Activated T-cell treated with anti-CD3 and anti-CD28 coated beads, Interleukin-2, amount 50 U/mL, for 4 hours (primary cell): Measurements from ENCODE around the gene SNRPD3. TPM values are rescaled to one million over a fixed set of nuclear protein-coding genes. Genes with fewer than 3 reads are reported as not detected.
"Not testable (repeated sequence)": the region's sequence is repeated elsewhere in the genome, so short reads cannot be mapped to it uniquely, and the experiment has no call there.

ENCODE experiments used
- ATAC-seq, 2 donors: fragments of 200-7000 bp; cut with Tn5 transposase; one replicate each; pipeline ENCODE4 v1.10.0; 2021
- DNase-seq: peaks from one replicate; pipeline ENCODE4 v3.0.0-alpha.2; 2020
- H3K27me3 Mint-ChIP-seq: one replicate; pipeline ENCODE4 v1.8.0; 2021; ENCODE audit warnings: low read depth, mixed read lengths
- H3K36me3 Mint-ChIP-seq: one replicate; pipeline ENCODE4 v1.8.0; 2022; ENCODE audit warnings: mixed read lengths; ENCODE audit not compliant: insufficient read depth
- H3K4me1 Mint-ChIP-seq: one replicate; pipeline ENCODE4 v1.8.0; 2021; ENCODE audit warnings: low read depth, mixed read lengths
- H3K4me3 Mint-ChIP-seq: one replicate; pipeline ENCODE4 v1.8.0; 2021; ENCODE audit warnings: mild to moderate bottlenecking, moderate library complexity, mixed read lengths
- H3K9me3 Mint-ChIP-seq: one replicate; pipeline ENCODE4 v1.8.0; 2021; ENCODE audit warnings: mixed read lengths
- total RNA-seq, 3 donors: library from RNA; stranded (reverse); gene quantifications; one replicate each; pipeline ENCODE4 v1.2.1, GENCODE V29; 2021

Gene SNRPD3
- total RNA-seq, 3 donors from 2014 or later, result 182 to 212 (median 210) TPM

GRCh38 chr22:24548812-24549211 lies 7.0 kb upstream of the SNRPD3 start:
- Mint-ChIP-seq H3K36me3 (peaks cover 25% of the 10 kb centered on the region), H3K4me3 (no peak overlapping the region), H3K9me3 (no peaks in the 10 kb centered on the region), H3K27me3 (no peaks in the 10 kb centered on the region), H3K4me1 (peaks cover 20% of the 10 kb centered on the region)
- ATAC-seq, result no peak
- DNase-seq, result no peak

DNA sequence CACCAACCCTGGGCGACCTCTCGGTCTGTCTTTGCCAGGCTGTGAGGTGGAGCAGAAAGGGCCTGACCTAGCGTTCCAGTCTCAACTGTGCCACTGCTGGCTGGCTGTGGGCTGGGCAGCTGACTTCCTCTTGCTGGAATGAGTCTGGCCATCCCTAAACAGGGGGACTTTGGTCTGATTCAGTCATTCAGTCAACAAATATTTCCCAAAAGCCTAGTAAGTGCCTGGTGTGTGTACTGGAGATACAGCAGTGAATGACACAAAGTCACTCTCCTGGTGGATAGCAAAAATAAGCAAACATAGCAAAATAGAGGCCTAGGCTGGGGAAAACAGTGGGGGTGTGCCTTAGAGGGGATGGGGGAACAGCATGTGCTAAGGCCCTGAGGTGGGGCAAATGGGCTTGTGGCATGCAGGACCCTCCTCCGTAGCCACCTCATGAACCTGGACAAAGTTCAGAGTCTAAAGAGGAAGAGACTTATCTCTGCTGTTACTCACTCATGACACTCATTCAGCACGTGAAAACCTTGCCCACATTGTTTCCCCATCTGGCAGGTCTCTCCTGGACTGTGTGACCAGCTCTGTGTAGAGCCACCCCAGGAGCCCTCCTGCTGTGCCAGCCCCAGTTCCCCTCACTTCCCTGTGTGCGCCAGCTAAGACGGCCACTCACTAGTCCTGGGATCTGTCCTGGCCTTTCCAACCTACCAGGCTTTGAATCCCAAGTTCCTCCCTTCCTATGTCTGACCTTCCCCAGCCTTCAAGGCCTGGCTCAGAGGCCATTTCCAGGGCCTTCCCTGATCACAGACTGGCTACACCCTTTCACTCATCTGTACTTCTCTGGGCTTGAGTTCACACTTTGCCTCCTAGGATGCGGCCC lies 5.5 kb upstream of the SNRPD3 start:
- no peaks in the 10 kb centered on the region for H3K27me3 Mint-ChIP-seq
- no peaks in the 10 kb centered on the region for H3K9me3 Mint-ChIP-seq
- peaks cover 21% of the 10 kb centered on the region for H3K36me3 Mint-ChIP-seq
- H3K4me3 Mint-ChIP-seq, result no peak overlapping the region
- ATAC-seq (no peak), DNase-seq (no peak)
- H3K4me1 Mint-ChIP-seq, result peaks cover 26% of the 10 kb centered on the region

- DNase-seq, result no peak
- Mint-ChIP-seq H3K4me1 (peaks cover 28% of the 10 kb centered on the region), H3K36me3 (peaks cover 21% of the 10 kb centered on the region), H3K4me3 (no peak overlapping the region), H3K9me3 (no peaks in the 10 kb centered on the region), H3K27me3 (no peaks in the 10 kb centered on the region)
- ATAC-seq, result no peak
These were observed 4.8 kb upstream of the SNRPD3 start for GRCh38 chr22:24550902-24551435.

GRCh38 chr22:24552503-24553286 lies 3.1 kb upstream of the SNRPD3 start:
- H3K36me3 Mint-ChIP-seq, result peaks cover 19% of the 10 kb centered on the region
- H3K4me3 Mint-ChIP-seq, result peak overlapping the region; percentile 97
- not testable (repeated sequence) for H3K27me3 Mint-ChIP-seq, H3K9me3 Mint-ChIP-seq, ATAC-seq, DNase-seq
- peaks cover 41% of the 10 kb centered on the region for H3K4me1 Mint-ChIP-seq

GRCh38 chr22:24553597-24554312 lies 2.0 kb upstream of the SNRPD3 start:
- Mint-ChIP-seq H3K36me3 (peaks cover 21% of the 10 kb centered on the region), H3K9me3 (no peaks in the 10 kb centered on the region), H3K27me3 (no peaks in the 10 kb centered on the region), H3K4me1 (peaks cover 51% of the 10 kb centered on the region), H3K4me3 (peak overlapping the region; percentile 97)
- ATAC-seq (no peak), DNase-seq (no peak)

DNA sequence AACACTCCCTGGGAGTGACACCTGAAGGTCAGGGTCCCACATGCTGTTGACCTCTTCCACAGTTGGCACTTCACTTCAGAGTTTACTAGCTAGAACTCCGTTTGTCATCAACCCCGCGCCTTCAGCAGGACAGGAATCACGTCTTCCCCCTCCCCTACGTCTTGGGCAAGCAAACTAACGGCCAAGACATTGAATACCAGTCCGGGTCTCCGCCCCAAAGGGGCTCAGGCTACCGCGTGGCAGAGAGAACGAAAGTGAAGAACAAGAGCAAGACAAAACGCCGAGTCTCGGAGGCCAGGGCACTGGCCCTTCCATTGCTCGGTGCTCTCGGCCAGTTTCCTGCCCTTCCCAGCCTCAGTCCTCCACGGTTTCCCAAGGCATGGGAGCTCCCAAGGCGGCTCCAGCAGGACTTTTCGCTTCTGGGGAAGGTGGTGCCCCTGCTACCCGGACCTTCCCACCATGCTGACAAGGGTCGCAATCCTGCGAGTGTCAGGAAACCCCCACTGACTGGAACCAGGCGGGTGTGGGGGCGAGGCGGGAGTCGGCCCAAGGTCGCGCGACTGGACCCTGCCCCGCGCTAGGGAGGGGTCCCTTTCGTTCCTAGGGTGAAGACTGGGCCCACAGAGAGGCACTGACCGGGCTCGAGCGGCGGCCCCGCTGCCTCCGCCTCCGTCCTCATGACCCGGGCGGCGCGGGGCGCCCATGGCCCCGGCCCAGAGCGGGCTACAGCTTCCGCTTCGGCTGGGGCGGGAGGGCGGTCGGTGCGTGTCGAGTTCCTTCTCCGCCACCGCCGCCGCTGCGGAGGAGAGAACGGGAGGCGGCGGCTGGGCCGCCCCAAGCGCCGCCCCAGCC lies 1.3 kb upstream of the SNRPD3 start, which contains the start of gene GUCD1:
Gene GUCD1, minus strand, starts transcription at position 826 of the 852 bp plus-strand sequence. Its CDS starts 147 bp downstream, at position 679.
- DNase-seq, result peak; percentile 16
- no peaks in the 10 kb centered on the region for H3K9me3 Mint-ChIP-seq
- H3K4me1 Mint-ChIP-seq, result peaks cover 59% of the 10 kb centered on the region
- no peak for ATAC-seq
- peaks cover 22% of the 10 kb centered on the region for H3K36me3 Mint-ChIP-seq
- H3K4me3 Mint-ChIP-seq, result peak within 1 kb of the TSS; percentile 97
- H3K27me3 Mint-ChIP-seq, result no peaks in the 10 kb centered on the region

GRCh38 chr22:24559471-24559870 lies 3.7 kb downstream of the SNRPD3 start:
- no peaks in the 10 kb centered on the region for H3K9me3 Mint-ChIP-seq
- no peak overlapping the region for H3K4me3 Mint-ChIP-seq
- DNase-seq, result no peak
- peaks cover 22% of the 10 kb centered on the region for H3K36me3 Mint-ChIP-seq
- no peaks in the 10 kb centered on the region for H3K27me3 Mint-ChIP-seq
- ATAC-seq, result no peak
- H3K4me1 Mint-ChIP-seq, result peaks cover 62% of the 10 kb centered on the region

GRCh38 chr22:24563246-24563645 lies 7.4 kb downstream of the SNRPD3 start:
- no peak for ATAC-seq
- H3K27me3 Mint-ChIP-seq, result no peaks in the 10 kb centered on the region
- H3K36me3 Mint-ChIP-seq, result peaks cover 14% of the 10 kb centered on the region
- peaks cover 63% of the 10 kb centered on the region for H3K4me1 Mint-ChIP-seq
- no peak overlapping the region for H3K4me3 Mint-ChIP-seq
- DNase-seq, result no peak
- no peaks in the 10 kb centered on the region for H3K9me3 Mint-ChIP-seq

DNA sequence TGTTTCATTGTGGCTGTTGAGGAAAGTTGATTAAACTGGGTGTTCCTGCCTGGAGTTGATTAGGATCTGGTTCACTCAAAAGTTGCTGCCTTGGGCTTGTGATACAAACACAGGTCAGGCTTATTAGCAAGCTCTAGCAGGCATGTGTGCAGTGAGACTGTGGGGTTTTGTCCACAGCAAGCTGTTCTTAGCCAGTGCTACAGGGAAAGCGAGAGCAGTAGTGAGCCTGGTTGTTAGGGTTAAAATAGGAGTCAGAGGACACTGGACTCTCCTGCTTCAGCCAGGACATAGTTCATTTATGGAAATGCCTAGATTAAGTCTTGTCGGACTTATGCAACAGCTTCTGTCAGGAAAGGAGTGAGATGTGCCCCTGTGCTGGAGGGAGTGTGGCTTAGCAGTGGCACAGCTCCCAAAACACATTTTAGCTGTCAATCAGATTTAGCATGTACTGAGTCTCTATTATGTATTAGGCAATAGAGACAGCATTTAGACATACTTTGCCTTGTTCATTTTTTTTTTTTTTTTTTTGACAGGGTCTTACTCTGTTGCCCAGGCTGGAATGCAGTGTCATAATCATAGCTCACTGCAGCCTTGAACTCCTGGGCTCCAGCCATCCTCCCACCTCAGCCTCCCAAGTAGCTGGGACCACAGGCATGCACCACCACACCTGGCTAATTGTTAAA lies 8.7 kb downstream of the SNRPD3 start:
- Mint-ChIP-seq H3K4me1 (peaks cover 50% of the 10 kb centered on the region), H3K27me3 (no peaks in the 10 kb centered on the region), H3K36me3 (peaks cover 11% of the 10 kb centered on the region), H3K9me3 (no peaks in the 10 kb centered on the region), H3K4me3 (no peak overlapping the region)
- ATAC-seq (no peak), DNase-seq (no peak)

GRCh38 chr22:24565077-24565476 lies 9.3 kb downstream of the SNRPD3 start:
- H3K4me1 Mint-ChIP-seq, result peaks cover 47% of the 10 kb centered on the region

GRCh38 chr22:24566899-24567511 lies 11.2 kb downstream of the SNRPD3 start:
- no peaks in the 10 kb centered on the region for H3K9me3 Mint-ChIP-seq
- ATAC-seq, result no peak
- no peak for DNase-seq
- H3K36me3 Mint-ChIP-seq, result peaks cover 21% of the 10 kb centered on the region
- no peak overlapping the region for H3K4me3 Mint-ChIP-seq
- peaks cover 40% of the 10 kb centered on the region for H3K4me1 Mint-ChIP-seq
- no peaks in the 10 kb centered on the region for H3K27me3 Mint-ChIP-seq

More at GRCh38 chr22:24565077-24565476, 9.3 kb downstream of the SNRPD3 start:
- Mint-ChIP-seq H3K4me3 (no peak overlapping the region), H3K36me3 (peaks cover 13% of the 10 kb centered on the region), H3K9me3 (no peaks in the 10 kb centered on the region), H3K27me3 (no peaks in the 10 kb centered on the region)
- DNase-seq (no peak), ATAC-seq (no peak)

DNA sequence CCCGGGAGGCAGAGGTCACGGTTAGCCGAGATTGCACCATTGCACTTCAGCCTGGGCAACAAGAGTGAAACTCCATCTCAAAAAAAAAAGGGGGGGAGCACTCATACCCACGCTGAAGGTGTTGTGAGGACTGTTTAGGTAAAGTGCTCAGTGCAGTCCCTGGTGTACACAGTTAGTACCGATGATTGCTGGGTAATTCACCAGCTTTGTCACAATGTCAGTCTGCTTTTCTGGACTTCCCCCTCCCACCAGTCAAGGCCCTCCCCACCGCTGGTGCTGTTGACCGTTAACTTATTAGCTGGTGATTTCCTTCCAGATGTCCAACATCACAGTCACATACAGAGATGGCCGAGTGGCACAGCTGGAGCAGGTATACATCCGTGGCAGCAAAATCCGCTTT lies 11.9 kb downstream of the SNRPD3 start:
- Mint-ChIP-seq H3K4me3 (no peak overlapping the region), H3K9me3 (no peaks in the 10 kb centered on the region), H3K27me3 (no peaks in the 10 kb centered on the region), H3K36me3 (peaks cover 21% of the 10 kb centered on the region), H3K4me1 (peaks cover 37% of the 10 kb centered on the region)
- DNase-seq, result no peak
- ATAC-seq, result no peak
